Islet of Langerhans (tissue), 1 donor: ENCODE measurements around the gene KIDINS220.
"Not testable (repeated sequence)": the region's sequence is repeated elsewhere in the genome, so short reads cannot be mapped to it uniquely, and the experiment has no call there.

Source experiments
- FAIRE-seq: peaks from one replicate; lab custom pipeline; 2011; peaks lifted over from hg19 to GRCh38; lab: Jason Lieb, UNC

Gene KIDINS220

GRCh38 chr2:8754106-8754776 lies 83.2 kb downstream of the KIDINS220 start:
- FAIRE-seq: peak; percentile 91

GRCh38 chr2:8753609-8754008 lies 83.8 kb downstream of the KIDINS220 start:
- no peak for FAIRE-seq

GRCh38 chr2:8752385-8752784 lies 85.0 kb downstream of the KIDINS220 start:
- FAIRE-seq: no peak

GRCh38 chr2:8750221-8750620 lies 87.2 kb downstream of the KIDINS220 start:
- no peak for FAIRE-seq

GRCh38 chr2:8743261-8743660 lies 94.2 kb downstream of the KIDINS220 start:
- no peak for FAIRE-seq

- no peak for FAIRE-seq
These were observed 97.3 kb downstream of the KIDINS220 start for GRCh38 chr2:8740136-8740535.

GRCh38 chr2:8737571-8738175 lies 99.7 kb downstream of the KIDINS220 start:
- FAIRE-seq: peak; percentile 88

- FAIRE-seq: no peak
These were observed 104.8 kb downstream of the KIDINS220 start for GRCh38 chr2:8732601-8733000.

GRCh38 chr2:8729939-8730338 lies 107.5 kb downstream of the KIDINS220 start:
- FAIRE-seq: no peak

- FAIRE-seq: not testable (repeated sequence)
These were observed 108.3 kb downstream of the KIDINS220 start for GRCh38 chr2:8729101-8729500.

- FAIRE-seq: no peak
These were observed 109.0 kb downstream of the KIDINS220 start for GRCh38 chr2:8728305-8729015.

GRCh38 chr2:8725838-8726237 lies 111.6 kb downstream of the KIDINS220 start:
- no peak for FAIRE-seq

GRCh38 chr2:8722986-8723385 lies 114.4 kb downstream of the KIDINS220 start:
- no peak for FAIRE-seq

GRCh38 chr2:8721410-8721809 lies 116.0 kb downstream of the KIDINS220 start:
- FAIRE-seq: no peak

GRCh38 chr2:8720741-8721140 lies 116.7 kb downstream of the KIDINS220 start:
- FAIRE-seq: no peak

- FAIRE-seq: no peak
These were observed 117.9 kb downstream of the KIDINS220 start for GRCh38 chr2:8719528-8719927.

- FAIRE-seq: no peak
These were observed 122.4 kb downstream of the KIDINS220 start for GRCh38 chr2:8714971-8715370.

GRCh38 chr2:8714283-8714682 lies 123.1 kb downstream of the KIDINS220 start:
- FAIRE-seq: no peak

GRCh38 chr2:8710951-8711350 lies 126.5 kb downstream of the KIDINS220 start:
- FAIRE-seq: no peak

GRCh38 chr2:8709611-8710010 lies 127.8 kb downstream of the KIDINS220 start:
- FAIRE-seq: no peak

GRCh38 chr2:8704906-8705305 lies 132.5 kb downstream of the KIDINS220 start:
- FAIRE-seq: no peak

- FAIRE-seq: no peak
These were observed 135.6 kb downstream of the KIDINS220 start for GRCh38 chr2:8701681-8702379.

- no peak for FAIRE-seq
These were observed 137.6 kb downstream of the KIDINS220 start for GRCh38 chr2:8699839-8700238.
